K562 treated with DMSO at 1 percent for 24 hours (cell line): Measurements from ENCODE around the gene SLC18B1. TPM values are rescaled to one million over a fixed set of nuclear protein-coding genes. Genes with fewer than 3 reads are reported as not detected.

Experiments
- total RNA-seq: library from RNA; unstranded; fragments of 300-600 nt; gene quantifications from 2 replicates; pipeline ENCODE4 v1.2.3, GENCODE V29; 2022; ENCODE audit warnings: low read depth; ENCODE audit not compliant: insufficient read depth

SLC18B1 gene
- 9.5 and 11.7 TPM in 2 replicates for total RNA-seq

GRCh38 chr6:132797951-132798868 is at the start of gene SLC18B1:
Gene SLC18B1, minus strand, starts transcription at chr6:132798637. Its CDS starts 181 bp downstream, at chr6:132798456.

Other genes starting within 250 kb of the SLC18B1 start
- gene TAAR8, start 246.0 kb downstream of the SLC18B1 start, total RNA-seq, result not detected in 2 replicates
- not detected in 2 replicates for gene TAAR6, start 228.3 kb downstream of the SLC18B1 start, total RNA-seq
- gene TAAR5, start 208.9 kb downstream of the SLC18B1 start, total RNA-seq, result not detected in 2 replicates
- gene TAAR2, start 174.4 kb downstream of the SLC18B1 start, total RNA-seq, result not detected in 2 replicates
- gene TAAR1, start 139.5 kb downstream of the SLC18B1 start, total RNA-seq, result not detected in 2 replicates
- not detected in 2 replicates for gene VNN1, start 84.6 kb downstream of the SLC18B1 start, total RNA-seq
- gene VNN2, start 40.7 kb downstream of the SLC18B1 start, total RNA-seq, result 0.45 and 1.9 TPM in 2 replicates
- gene RPS12, start 15.9 kb upstream of the SLC18B1 start, total RNA-seq, result 5,388 and 5,658 TPM in 2 replicates